SIG-M5 (cell line): Measurements from ENCODE around the gene MAP2K3.
"Not testable (repeated sequence)": the region's sequence is repeated elsewhere in the genome, so short reads cannot be mapped to it uniquely, and the experiment has no call there.

Experiments used
- DNase-seq: peaks from one replicate; lab custom pipeline; 2025; lab: John Stamatoyannopoulos, UW

MAP2K3 gene

DNA sequence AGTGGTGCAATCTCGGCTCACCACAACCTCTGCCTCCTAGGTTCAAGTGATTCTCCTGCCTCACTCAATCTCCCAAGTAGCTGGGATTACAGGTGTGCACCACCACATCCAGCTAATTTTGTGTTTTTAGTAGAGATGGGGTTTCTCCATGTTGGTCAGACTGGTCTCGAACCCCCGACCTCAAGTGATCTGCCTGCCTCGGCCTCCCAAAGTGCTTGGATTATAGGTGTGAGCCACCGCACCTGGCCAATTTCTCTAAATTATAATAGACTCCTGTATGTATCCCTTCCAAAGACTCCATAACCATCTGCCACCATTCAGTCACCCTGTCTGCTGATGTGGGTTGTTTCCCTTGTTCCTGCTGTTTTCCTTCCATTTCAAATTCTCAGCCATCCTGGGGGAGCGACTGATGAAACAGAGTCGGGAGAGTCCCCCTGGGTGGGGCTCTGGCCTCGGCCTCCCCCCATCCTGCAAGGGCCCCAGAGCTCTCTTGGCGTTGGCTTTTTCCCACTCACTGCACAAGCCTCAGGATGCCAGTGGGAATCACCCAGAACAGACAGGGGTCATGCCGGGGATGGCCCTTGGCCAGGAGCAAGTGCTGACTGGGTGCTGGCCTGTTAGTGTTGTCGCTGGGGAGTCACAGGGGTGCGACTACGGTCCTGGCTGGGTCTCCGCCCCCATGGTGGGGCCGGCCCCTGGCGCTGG lies 25.7 kb downstream of the MAP2K3 start:
- not testable (repeated sequence) for DNase-seq

DNA sequence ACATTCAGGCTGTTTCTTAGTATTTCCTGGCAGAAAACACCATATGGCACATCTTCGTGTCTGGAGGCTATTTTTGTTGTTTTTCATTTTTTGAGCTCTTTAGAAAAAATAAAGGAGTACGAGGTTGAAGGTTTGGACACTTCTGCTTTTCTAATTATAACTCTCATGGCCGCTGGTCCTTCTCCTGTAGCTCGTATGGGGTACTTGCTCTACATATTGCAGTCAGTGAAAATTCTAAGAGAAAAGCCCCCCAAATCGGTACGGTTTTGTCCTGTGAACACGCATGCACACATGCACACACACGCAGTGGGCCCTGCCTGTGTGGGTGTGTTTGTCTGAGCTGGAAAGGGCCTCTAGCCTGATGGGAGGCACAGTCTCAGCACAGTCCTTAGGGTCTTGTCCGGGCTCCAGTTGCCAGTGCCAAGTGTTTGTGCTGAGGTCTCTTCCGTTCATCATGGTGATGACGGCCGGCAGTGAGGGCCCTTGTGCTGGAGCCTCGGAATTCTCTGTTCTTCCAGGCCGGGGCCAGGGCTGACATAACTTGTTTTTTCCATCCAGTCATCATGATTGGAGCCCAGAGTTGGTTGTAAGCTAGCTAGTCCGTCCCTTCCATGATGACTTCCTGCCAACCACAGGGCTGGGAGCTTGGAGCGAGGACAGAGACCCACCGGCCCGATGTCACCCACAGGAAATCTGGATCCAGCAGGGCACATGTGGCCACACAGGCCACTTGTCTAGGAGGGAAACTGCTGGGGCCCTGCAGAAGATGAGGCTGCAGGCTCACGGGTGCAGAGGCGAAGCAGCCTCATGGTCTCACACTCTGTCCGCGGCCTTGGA lies 26.5 kb downstream of the MAP2K3 start:
- DNase-seq = not testable (repeated sequence)

- no peak for DNase-seq
Measured at GRCh38 chr17:21313320-21313719, 28.8 kb downstream of the MAP2K3 start.

- DNase-seq = not testable (repeated sequence)
Measured at GRCh38 chr17:21313761-21314160, 29.2 kb downstream of the MAP2K3 start.

- DNase-seq = not testable (repeated sequence)
Measured at GRCh38 chr17:21314261-21314664, 29.8 kb downstream of the MAP2K3 start.

DNA sequence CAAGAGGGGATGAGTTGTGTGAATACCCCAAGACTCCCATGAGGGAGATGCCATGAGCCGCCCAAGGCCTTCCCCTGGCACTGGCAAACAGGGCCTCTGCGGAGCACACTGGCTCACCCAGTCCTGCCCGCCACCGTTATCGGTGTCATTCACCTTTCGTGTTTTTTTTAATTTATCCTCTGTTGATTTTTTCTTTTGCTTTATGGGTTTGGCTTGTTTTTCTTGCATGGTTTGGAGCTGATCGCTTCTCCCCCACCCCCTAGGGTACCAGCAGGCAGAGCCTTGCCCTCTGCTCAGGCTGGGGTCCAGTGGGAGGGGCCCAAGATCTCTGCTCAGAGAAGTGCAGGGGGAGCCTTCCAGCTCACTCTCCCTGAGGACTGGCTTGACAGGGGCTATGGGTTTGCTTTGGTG lies 30.2 kb downstream of the MAP2K3 start:
- not testable (repeated sequence) for DNase-seq

- DNase-seq = not testable (repeated sequence)
Measured at GRCh38 chr17:21315246-21316000, 30.9 kb downstream of the MAP2K3 start.

- not testable (repeated sequence) for DNase-seq
Measured at GRCh38 chr17:21316212-21316886, 31.8 kb downstream of the MAP2K3 start.

DNA sequence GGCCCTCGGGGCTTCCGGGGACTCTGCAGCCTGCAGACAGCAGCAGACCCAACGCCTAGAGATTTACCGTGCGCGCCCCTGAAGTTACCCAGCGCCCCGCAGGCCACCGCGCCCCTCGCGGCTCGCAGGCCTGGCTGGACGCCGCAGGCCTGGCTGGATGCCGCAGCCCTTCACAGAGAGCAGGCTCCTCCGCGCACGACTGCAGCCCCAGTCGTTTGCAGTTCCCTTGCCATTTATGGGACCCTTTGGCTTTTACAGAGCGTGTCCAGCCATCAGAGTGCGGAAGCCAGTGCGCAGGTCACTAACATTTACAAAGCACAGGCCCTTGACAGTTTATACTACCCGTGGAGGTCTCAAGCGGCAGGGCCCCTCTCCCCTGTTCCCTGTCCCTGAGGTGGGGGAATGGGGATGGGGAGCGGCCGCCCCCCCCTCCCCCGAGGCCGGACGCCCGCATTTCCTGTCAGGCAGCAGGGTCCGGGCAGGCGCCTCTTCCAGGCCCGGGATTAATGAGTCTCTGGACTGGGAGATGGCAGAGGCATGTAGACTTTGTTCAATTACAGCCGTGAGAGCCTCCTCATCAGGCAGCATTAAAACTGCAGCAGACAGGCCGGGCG lies 32.5 kb downstream of the MAP2K3 start:
- not testable (repeated sequence) for DNase-seq

GRCh38 chr17:21317821-21318220 lies 33.3 kb downstream of the MAP2K3 start:
- DNase-seq = not testable (repeated sequence)

DNA sequence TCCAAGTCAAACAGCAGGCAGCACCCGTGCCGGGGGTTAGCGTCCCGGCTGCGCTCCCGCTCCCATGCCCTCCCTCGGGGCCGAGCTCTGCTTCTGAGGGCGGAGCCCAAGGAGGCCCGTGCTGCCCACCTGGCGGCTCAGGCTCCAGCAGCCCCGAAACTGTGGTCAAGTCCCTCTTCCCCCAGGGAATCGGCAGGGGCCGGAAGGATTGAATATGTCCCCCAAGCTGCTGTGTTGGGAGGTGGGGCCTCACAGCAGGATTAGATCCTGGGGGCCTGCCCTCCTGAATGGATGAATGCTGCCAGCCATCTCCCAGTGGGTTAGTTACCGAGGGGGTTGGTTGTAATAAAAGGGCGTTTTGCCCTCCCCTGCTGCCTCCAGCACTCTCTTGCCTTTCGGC lies 33.9 kb downstream of the MAP2K3 start:
- DNase-seq = no peak

DNA sequence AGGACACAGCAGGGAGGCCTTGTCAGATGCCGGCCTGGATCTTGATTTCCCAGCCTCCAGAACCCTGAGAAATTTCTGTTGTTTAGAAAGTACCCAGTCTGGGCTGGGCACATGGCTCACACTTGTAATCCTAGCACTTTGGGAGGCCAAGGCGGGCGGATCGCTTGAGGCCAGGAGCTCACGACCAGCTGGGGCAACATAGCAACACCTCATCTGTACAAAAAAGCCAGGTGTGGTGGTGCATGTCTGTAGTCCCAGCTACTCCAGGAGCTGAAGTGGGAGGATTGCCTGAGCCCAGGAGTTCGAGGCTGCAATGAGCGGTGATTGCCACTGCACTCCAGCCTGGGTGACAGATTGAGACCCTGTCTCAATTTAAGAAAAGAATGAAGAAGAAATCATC lies 34.3 kb downstream of the MAP2K3 start:
- not testable (repeated sequence) for DNase-seq

DNA sequence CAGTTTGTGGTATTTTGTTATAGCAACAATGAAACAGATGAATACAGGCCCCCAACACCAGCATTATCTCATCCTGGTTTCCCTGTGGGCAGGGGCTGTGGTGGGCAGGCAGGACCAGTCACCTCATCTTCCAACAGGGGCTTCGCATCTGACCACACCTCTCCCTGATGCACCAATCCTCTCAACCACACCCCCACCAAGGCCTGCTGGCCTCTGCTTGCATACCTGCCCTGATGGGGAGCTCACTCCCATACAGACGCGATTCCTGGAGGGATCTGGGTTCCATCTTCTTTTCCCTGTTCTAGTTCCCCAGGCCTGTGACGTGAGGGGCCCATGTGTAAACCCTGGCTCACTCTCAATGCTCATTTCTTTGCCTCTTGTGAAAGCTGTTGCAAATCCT lies 34.7 kb downstream of the MAP2K3 start:
- DNase-seq = not testable (repeated sequence)

DNA sequence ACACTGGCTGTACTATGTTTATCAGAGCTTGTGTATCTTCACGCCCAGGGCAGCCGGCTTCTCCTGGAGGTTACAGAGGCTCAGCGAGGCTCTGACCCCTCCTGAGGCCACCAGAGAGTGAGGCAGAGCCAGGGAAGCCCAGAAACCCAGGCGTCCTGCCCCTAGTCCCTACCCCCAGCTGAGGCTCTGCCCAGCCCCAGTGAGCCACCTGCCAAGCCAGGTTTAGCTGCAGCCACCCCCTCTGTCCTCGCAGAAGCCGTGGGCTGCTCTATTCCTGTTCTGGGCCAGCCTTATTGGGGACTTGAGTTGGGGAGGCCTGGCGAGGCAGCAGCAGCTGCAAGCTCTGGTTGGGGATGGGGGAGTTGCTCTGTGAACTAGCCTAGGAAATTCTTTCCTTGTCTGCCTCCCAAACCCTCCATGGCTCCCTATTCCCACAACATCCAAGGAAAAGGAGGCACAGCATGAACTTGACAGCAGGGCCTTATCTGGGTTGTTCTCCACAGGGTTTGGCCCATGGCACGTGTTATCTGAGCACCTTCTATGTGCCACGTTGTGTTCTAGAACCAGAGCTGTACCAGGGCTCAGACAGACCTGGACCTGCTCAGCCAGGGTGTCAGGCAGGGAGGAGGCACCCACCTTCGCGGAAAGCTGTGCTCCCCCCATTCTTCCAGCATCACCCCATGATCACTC lies 35.3 kb downstream of the MAP2K3 start:
- not testable (repeated sequence) for DNase-seq

DNA sequence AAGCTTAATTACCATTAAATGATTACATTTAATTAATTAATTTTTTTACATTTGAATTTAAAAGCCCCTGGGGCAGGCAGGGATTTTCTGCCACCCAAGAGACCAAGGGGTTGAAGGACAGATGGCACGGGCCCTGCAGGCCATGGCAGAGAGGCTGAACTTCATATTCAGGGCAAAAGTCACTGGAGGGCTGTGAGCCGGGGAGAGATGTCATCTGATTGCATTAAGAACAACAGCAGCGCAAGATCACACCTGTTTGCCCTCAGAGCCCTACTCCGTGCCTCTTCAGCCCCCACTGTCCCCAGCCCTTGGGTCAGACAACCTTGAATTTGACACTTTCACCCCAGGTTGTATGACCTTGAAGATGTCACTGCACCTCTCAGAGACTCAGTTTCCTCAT lies 35.9 kb downstream of the MAP2K3 start:
- DNase-seq = not testable (repeated sequence)

- DNase-seq = not testable (repeated sequence)
Measured at GRCh38 chr17:21321061-21321460, 36.5 kb downstream of the MAP2K3 start.

DNA sequence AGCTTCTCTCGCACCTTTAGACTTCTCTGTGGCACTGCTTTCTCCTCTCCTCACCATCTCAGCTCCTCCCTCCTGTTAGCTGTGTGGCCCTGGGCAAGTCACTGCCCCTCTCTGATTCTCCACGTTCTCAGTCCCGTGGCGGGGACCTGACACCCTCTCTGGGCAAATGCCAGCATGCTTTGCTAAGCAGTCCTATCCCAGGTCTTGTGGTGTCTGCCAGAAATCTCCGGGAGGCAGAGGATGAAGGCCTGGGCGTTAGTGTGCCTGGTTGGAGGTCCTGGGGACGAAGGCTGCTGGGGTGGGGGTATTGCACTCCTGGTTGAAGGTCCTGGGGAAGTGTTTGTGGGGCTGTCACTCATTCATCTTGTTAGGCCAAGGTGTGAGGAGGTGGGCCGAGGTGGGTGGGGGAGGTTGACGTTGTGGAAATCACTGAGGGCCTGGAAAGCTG lies 37.3 kb downstream of the MAP2K3 start:
- DNase-seq = not testable (repeated sequence)

GRCh38 chr17:21323257-21324111 lies 39.0 kb downstream of the MAP2K3 start:
- not testable (repeated sequence) for DNase-seq

DNA sequence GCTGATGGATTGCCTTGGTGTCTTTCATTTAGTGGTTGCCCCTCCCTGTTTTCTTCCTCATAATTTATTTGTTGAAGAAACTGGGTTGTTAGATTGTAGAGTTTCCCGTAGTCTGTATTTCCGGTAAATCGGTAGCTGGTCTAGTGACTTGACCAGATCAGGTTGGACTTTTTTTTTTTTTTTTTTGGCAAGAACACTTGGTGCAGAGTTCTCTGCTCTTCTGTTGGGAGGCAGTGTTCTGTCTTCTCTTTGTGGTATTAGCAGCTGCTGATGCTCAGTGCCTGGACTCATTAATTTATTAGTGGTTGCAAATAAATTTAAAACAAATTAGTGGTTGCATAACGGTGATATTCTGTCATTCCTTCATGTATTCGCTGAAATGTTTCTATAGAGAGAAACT lies 40.2 kb downstream of the MAP2K3 start:
- not testable (repeated sequence) for DNase-seq

DNA sequence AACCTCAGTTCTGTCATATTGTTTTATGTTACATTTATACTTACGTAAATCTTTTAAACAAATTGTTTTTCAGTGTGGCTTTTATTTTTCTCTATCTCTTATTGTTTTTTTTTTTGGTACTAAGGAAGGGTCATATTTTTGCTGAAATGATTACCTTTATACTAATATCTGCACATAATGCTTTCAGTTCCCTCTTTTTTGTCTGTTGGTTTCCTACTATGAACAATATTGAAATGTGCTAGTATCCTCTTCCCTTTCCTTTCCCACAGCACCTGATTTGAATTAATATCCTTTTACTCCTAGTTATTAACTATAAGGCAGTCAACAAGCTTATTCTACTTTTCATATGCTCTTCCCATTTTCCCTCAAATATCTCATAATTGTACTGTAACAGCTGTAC lies 43.4 kb downstream of the MAP2K3 start:
- DNase-seq = not testable (repeated sequence)
